SK-N-SH treated with all-trans-retinoic acid at 6 μM for 48 hours (cell line): Measurements from ENCODE around the gene RAB3IL1.
A peak's percentile ranks its signal among the peaks of the same experiment; 100 is the strongest.

ENCODE experiments used
- ATAC-seq: fragments of 200-7000 bp; cut with Tn5 transposase; 3 replicates; pipeline ENCODE4 v1.9.1; 2020; ENCODE audit warnings: mild to moderate bottlenecking, moderate library complexity
- ARNTL ChIP-seq: fragments of 450-650 bp; formaldehyde crosslinking; IDR thresholded peaks from 2 replicates; pipeline ENCODE4 v1.5.0; 2020; ENCODE audit warnings: low read depth, mild to moderate bottlenecking, moderate library complexity, borderline replicate concordance
- BACH2 ChIP-seq: fragments of 250-450 bp; sonication (Bioruptor Pico); IDR thresholded peaks from 2 replicates; pipeline ENCODE4 v1.9.0; 2021; ENCODE audit warnings: mild to moderate bottlenecking, borderline replicate concordance
- CSDC2 ChIP-seq: fragments of 250-450 bp; sonication (Bioruptor Pico); IDR thresholded peaks from 2 replicates; pipeline ENCODE4 v1.5.0; 2020; ENCODE audit warnings: mild to moderate bottlenecking, moderate library complexity
- CSRNP3 ChIP-seq: fragments of 250-450 bp; sonication (Bioruptor Pico); IDR thresholded peaks from 2 replicates; pipeline ENCODE4 v1.5.1; 2021; ENCODE audit warnings: mild to moderate bottlenecking, moderate library complexity
- ESRRG ChIP-seq: fragments of 250-450 bp; sonication (Bioruptor Pico); IDR thresholded peaks from 2 replicates; pipeline ENCODE4 v1.6.1; 2021; ENCODE audit warnings: mild to moderate bottlenecking
- GLIS3 ChIP-seq: fragments of 250-450 bp; sonication (Bioruptor Pico); IDR thresholded peaks from 2 replicates; pipeline ENCODE4 v1.5.0; 2020; ENCODE audit warnings: mild to moderate bottlenecking, moderate library complexity
- ISL1 ChIP-seq: fragments of 250-450 bp; sonication (Bioruptor Pico); IDR thresholded peaks from 2 replicates; pipeline ENCODE4 v2.1.2; 2022; ENCODE audit warnings: mild to moderate bottlenecking, moderate library complexity
- OSR1 ChIP-seq: fragments of 250-450 bp; sonication (Bioruptor Pico); IDR thresholded peaks from 2 replicates; pipeline ENCODE4 v1.8.0; 2022; ENCODE audit warnings: moderate library complexity, mild to moderate bottlenecking, inconsistent platforms
- PATZ1 ChIP-seq: fragments of 250-450 bp; sonication (Bioruptor Pico); IDR thresholded peaks from 2 replicates; pipeline ENCODE4 v1.8.0; 2020; ENCODE audit warnings: mild to moderate bottlenecking, moderate library complexity, borderline replicate concordance
- POU6F1 ChIP-seq: fragments of 250-450 bp; sonication (Bioruptor Pico); IDR thresholded peaks from 2 replicates; pipeline ENCODE4 v1.8.0; 2021; ENCODE audit warnings: low read depth, mild to moderate bottlenecking, moderate library complexity, borderline replicate concordance
- PPARA ChIP-seq: fragments of 250-450 bp; sonication (Bioruptor Pico); IDR thresholded peaks from 2 replicates; pipeline ENCODE4 v1.5.0; 2020; ENCODE audit warnings: mild to moderate bottlenecking, borderline replicate concordance
- RARB ChIP-seq: fragments of 250-450 bp; sonication (Bioruptor Pico); IDR thresholded peaks from 2 replicates; pipeline ENCODE4 v1.8.0; 2021; ENCODE audit warnings: mild to moderate bottlenecking, moderate library complexity
- SNAI2 ChIP-seq: fragments of 250-450 bp; sonication (Bioruptor Pico); IDR thresholded peaks from 2 replicates; pipeline ENCODE4 v1.5.0; 2020; ENCODE audit warnings: mild to moderate bottlenecking, moderate library complexity
- TCF4 ChIP-seq: fragments of 250-450 bp; sonication (Bioruptor Pico); IDR thresholded peaks from 2 replicates; pipeline ENCODE4 v1.8.0; 2021; ENCODE audit warnings: mild to moderate bottlenecking, moderate library complexity, borderline replicate concordance
- TOX ChIP-seq: fragments of 250-450 bp; sonication (Bioruptor Pico); IDR thresholded peaks from 2 replicates; pipeline ENCODE4 v1.8.0; 2021; ENCODE audit warnings: mild to moderate bottlenecking, moderate library complexity, borderline replicate concordance
- TSHZ2 ChIP-seq: fragments of 250-450 bp; sonication (Bioruptor Pico); IDR thresholded peaks from 2 replicates; pipeline ENCODE4 v1.5.0; 2020; ENCODE audit warnings: mild to moderate bottlenecking, moderate library complexity
- ZC3H10 ChIP-seq: fragments of 250-450 bp; sonication (Bioruptor Pico); IDR thresholded peaks from 2 replicates; pipeline ENCODE4 v1.5.1; 2021; ENCODE audit warnings: mild to moderate bottlenecking, moderate library complexity
- ZFP3 ChIP-seq: fragments of 250-450 bp; sonication (Bioruptor Pico); IDR thresholded peaks from 2 replicates; pipeline ENCODE4 v1.5.0; 2020; ENCODE audit warnings: mild to moderate bottlenecking, moderate library complexity
- ZFP30 ChIP-seq: fragments of 450-650 bp; formaldehyde crosslinking; IDR thresholded peaks from 2 replicates; pipeline ENCODE4 v1.5.0; 2022; ENCODE audit warnings: mild to moderate bottlenecking, moderate library complexity
- ZNF565 ChIP-seq: fragments of 450-650 bp; formaldehyde crosslinking; conservative IDR thresholded peaks from 2 replicates; pipeline ENCODE4 v1.5.0; 2020; ENCODE audit warnings: low read depth, mild to moderate bottlenecking, moderate library complexity
- ZNF8 ChIP-seq: fragments of 450-650 bp; formaldehyde crosslinking; IDR thresholded peaks from 2 replicates; pipeline ENCODE4 v1.5.0; 2020; ENCODE audit warnings: mild to moderate bottlenecking, moderate library complexity

The RAB3IL1 gene

GRCh38 chr11:61871158-61871597 lies 46.2 kb downstream of the RAB3IL1 start:
- TF ChIP-seq ARNTL (CRISPR knock-in tag), result no peak
- no peak for TF ChIP-seq ZFP30
- TF ChIP-seq ZC3H10 (CRISPR knock-in tag), result no peak
- no peak for TF ChIP-seq CSDC2
- no peak for TF ChIP-seq RARB (CRISPR knock-in tag)
- TF ChIP-seq ISL1 (CRISPR knock-in tag), result no peak
- TF ChIP-seq PPARA (CRISPR knock-in tag), result no peak
- TF ChIP-seq POU6F1 (CRISPR knock-in tag), result no peak
- no peak for TF ChIP-seq BACH2 (CRISPR knock-in tag)
- no peak for TF ChIP-seq PATZ1
- TF ChIP-seq ZFP3 (CRISPR knock-in tag), result no peak
- no peak for TF ChIP-seq OSR1 (CRISPR knock-in tag)
- no peak for TF ChIP-seq ZNF565
- TF ChIP-seq CSRNP3 (CRISPR knock-in tag), result no peak
- no peak for TF ChIP-seq ZNF8 (CRISPR knock-in tag)
- TF ChIP-seq TSHZ2 (CRISPR knock-in tag), result no peak
- TF ChIP-seq ESRRG, result no peak
- TF ChIP-seq SNAI2 (CRISPR knock-in tag), result no peak
- TF ChIP-seq GLIS3, result no peak
- TF ChIP-seq TOX (CRISPR knock-in tag), result no peak
- ATAC-seq, result peak; percentile 97

GRCh38 chr11:61870541-61871031 lies 46.8 kb downstream of the RAB3IL1 start:
- ATAC-seq, result no peak
- TF ChIP-seq CSDC2 (no peak), ISL1 (CRISPR knock-in tag) (no peak), ZFP3 (CRISPR knock-in tag) (no peak), TSHZ2 (CRISPR knock-in tag) (no peak), CSRNP3 (CRISPR knock-in tag) (no peak), TOX (CRISPR knock-in tag) (no peak), OSR1 (CRISPR knock-in tag) (no peak), TCF4 (CRISPR knock-in tag) (no peak), PATZ1 (no peak), PPARA (CRISPR knock-in tag) (no peak), ZFP30 (no peak), RARB (CRISPR knock-in tag) (no peak), GLIS3 (no peak)
